ENCODE measurements around the gene KCNMA1. TPM values are rescaled to one million over a fixed set of nuclear protein-coding genes. Genes with fewer than 3 reads are reported as not detected.

KCNMA1 gene
- total RNA-seq, 2 donors from 2014 or later, result 29.1 to 37.9 TPM

- Histone ChIP-seq H3K4me1 (replicated peaks) (no peaks in the 10 kb centered on the region), H3K4me3 (no peak overlapping the region), H3K27me3 (replicated peaks; ENCODE audit: insufficient read depth) (no peaks in the 10 kb centered on the region), H3K9me3 (no peaks in the 10 kb centered on the region), H3K27ac (no peak overlapping the region), H3K36me3 (no peaks in the 10 kb centered on the region)
- intact Hi-C loops (cut with DNase I), result no loop called here
- 84% methylated on average over 2 of the region's 2 CpGs for WGBS
- TF ChIP-seq CTCF (IDR thresholded peaks at IDR 0.05), result no peak
- TF ChIP-seq POLR2AphosphoS5 (IDR thresholded peaks at IDR 0.05), result no peak
- no peak for TF ChIP-seq POLR2A (IDR thresholded peaks at IDR 0.05)
- no peak for DNase-seq (ENCODE audit: low spot score)
Observed at GRCh38 chr10:77451886-77452285, 185.7 kb downstream of the KCNMA1 start.

- intact Hi-C loops (cut with DNase I), result no loop called here
- H3K27me3 ChIP-seq (replicated peaks; ENCODE audit: insufficient read depth), result no peaks in the 10 kb centered on the region
- H3K9me3 ChIP-seq, result no peaks in the 10 kb centered on the region
- TF ChIP-seq POLR2AphosphoS5 (IDR thresholded peaks at IDR 0.05), result no peak
- TF ChIP-seq POLR2A (IDR thresholded peaks at IDR 0.05), result no peak
- no peak for TF ChIP-seq CTCF (IDR thresholded peaks at IDR 0.05)
- H3K36me3 ChIP-seq, result no peaks in the 10 kb centered on the region
- no peak overlapping the region for H3K27ac ChIP-seq
- no peak for DNase-seq (ENCODE audit: low spot score)
- no peaks in the 10 kb centered on the region for H3K4me1 ChIP-seq (replicated peaks)
- no peak overlapping the region for H3K4me3 ChIP-seq
- 62% methylated on average over 5 of the region's 5 CpGs for WGBS
Observed at GRCh38 chr10:77448226-77448625, 189.4 kb downstream of the KCNMA1 start.

- H3K36me3 ChIP-seq, result no peaks in the 10 kb centered on the region
- intact Hi-C loops (cut with DNase I), result no loop called here
- DNase-seq (ENCODE audit: low spot score), result no peak
- no peak overlapping the region for H3K27ac ChIP-seq
- no peak for TF ChIP-seq CTCF (IDR thresholded peaks at IDR 0.05)
- TF ChIP-seq POLR2A (IDR thresholded peaks at IDR 0.05), result no peak
- no peak for TF ChIP-seq POLR2AphosphoS5 (IDR thresholded peaks at IDR 0.05)
- no peak overlapping the region for H3K4me3 ChIP-seq
- no peaks in the 10 kb centered on the region for H3K9me3 ChIP-seq
- no peaks in the 10 kb centered on the region for H3K27me3 ChIP-seq (replicated peaks; ENCODE audit: insufficient read depth)
- no peaks in the 10 kb centered on the region for H3K4me1 ChIP-seq (replicated peaks)
- 94% methylated on average over 4 of the region's 4 CpGs for WGBS
Observed at GRCh38 chr10:77446700-77447099, 190.9 kb downstream of the KCNMA1 start.

GRCh38 chr10:77445547-77445946 lies 192.1 kb downstream of the KCNMA1 start:
- Histone ChIP-seq H3K27me3 (replicated peaks; ENCODE audit: insufficient read depth) (no peaks in the 10 kb centered on the region), H3K4me1 (replicated peaks) (no peaks in the 10 kb centered on the region), H3K36me3 (no peaks in the 10 kb centered on the region), H3K4me3 (no peak overlapping the region), H3K27ac (no peak overlapping the region), H3K9me3 (no peaks in the 10 kb centered on the region)
- intact Hi-C loops (cut with DNase I), result no loop called here
- TF ChIP-seq CTCF (IDR thresholded peaks at IDR 0.05) (no peak), POLR2A (IDR thresholded peaks at IDR 0.05) (no peak), POLR2AphosphoS5 (IDR thresholded peaks at IDR 0.05) (no peak)
- no peak for DNase-seq (ENCODE audit: low spot score)
- WGBS, result 91% methylated on average over 7 of the region's 7 CpGs

GRCh38 chr10:77444041-77444440 lies 193.6 kb downstream of the KCNMA1 start:
- no peaks in the 10 kb centered on the region for H3K9me3 ChIP-seq
- no peak overlapping the region for H3K4me3 ChIP-seq
- WGBS, result 61% methylated on average over 2 of the region's 2 CpGs
- H3K27ac ChIP-seq, result no peak overlapping the region
- H3K36me3 ChIP-seq, result no peaks in the 10 kb centered on the region
- H3K27me3 ChIP-seq (replicated peaks; ENCODE audit: insufficient read depth), result no peaks in the 10 kb centered on the region
- no peaks in the 10 kb centered on the region for H3K4me1 ChIP-seq (replicated peaks)
- DNase-seq (ENCODE audit: low spot score), result no peak
- TF ChIP-seq CTCF (IDR thresholded peaks at IDR 0.05) (no peak), POLR2A (IDR thresholded peaks at IDR 0.05) (no peak), POLR2AphosphoS5 (IDR thresholded peaks at IDR 0.05) (no peak)
- intact Hi-C loops (cut with DNase I), result no loop called here
